Skeletal muscle tissue (tissue), 4 donors: ENCODE data around the gene ABCA3. TPM values are rescaled to one million over a fixed set of nuclear protein-coding genes. Genes with fewer than 3 reads are reported as not detected.

Source experiments
- H3K27ac ChIP-seq: one replicate; pipeline ENCODE4 v1.7.0; 2013; ENCODE audit warnings: mild to moderate bottlenecking, low read depth, low read length, inconsistent platforms
- H3K27me3 ChIP-seq, 3 donors: one replicate each; pipeline ENCODE4 v1.7.0; 2013; ENCODE audit warnings: low read length in 3 of 3; ENCODE audit not compliant: control insufficient read depth in 3 of 3, insufficient read depth in 3 of 3
- H3K36me3 ChIP-seq, 3 donors: one replicate each; pipeline ENCODE4 v1.7.0; 2013; ENCODE audit warnings: low read length in 3 of 3; ENCODE audit not compliant: control insufficient read depth in 3 of 3, insufficient read depth in 3 of 3
- H3K4me1 ChIP-seq, 3 donors: one replicate each; pipeline ENCODE4 v1.7.0; 2013; ENCODE audit warnings: low read length in 3 of 3, mild to moderate bottlenecking in 3 of 3; ENCODE audit not compliant: control insufficient read depth in 3 of 3, insufficient read depth in 3 of 3
- H3K4me3 ChIP-seq, 3 donors: one replicate each; pipeline ENCODE4 v1.7.0; 2013; ENCODE audit warnings: low read length in 3 of 3
- H3K9ac ChIP-seq, 3 donors: one replicate each; pipeline ENCODE4 v1.7.0; 2013; ENCODE audit warnings: low read length in 3 of 3, mild to moderate bottlenecking in 3 of 3, moderate library complexity in 2 of 3, low read depth in 1 of 3
- H3K9me3 ChIP-seq, 3 donors: one replicate each; pipeline ENCODE4 v1.7.0; 2013; ENCODE audit warnings: low read length in 3 of 3; ENCODE audit not compliant: control insufficient read depth in 3 of 3
- total RNA-seq: library from RNA; depleted of rRNA; stranded (reverse); fragments of >200 nt; gene quantifications from one replicate; pipeline ENCODE4 v1.2.3, GENCODE V29; 2014
- donor health status: Osteomylitis.

ABCA3 gene
- total RNA-seq, 1 donor from 2014 or later: 8.4 TPM

DNA sequence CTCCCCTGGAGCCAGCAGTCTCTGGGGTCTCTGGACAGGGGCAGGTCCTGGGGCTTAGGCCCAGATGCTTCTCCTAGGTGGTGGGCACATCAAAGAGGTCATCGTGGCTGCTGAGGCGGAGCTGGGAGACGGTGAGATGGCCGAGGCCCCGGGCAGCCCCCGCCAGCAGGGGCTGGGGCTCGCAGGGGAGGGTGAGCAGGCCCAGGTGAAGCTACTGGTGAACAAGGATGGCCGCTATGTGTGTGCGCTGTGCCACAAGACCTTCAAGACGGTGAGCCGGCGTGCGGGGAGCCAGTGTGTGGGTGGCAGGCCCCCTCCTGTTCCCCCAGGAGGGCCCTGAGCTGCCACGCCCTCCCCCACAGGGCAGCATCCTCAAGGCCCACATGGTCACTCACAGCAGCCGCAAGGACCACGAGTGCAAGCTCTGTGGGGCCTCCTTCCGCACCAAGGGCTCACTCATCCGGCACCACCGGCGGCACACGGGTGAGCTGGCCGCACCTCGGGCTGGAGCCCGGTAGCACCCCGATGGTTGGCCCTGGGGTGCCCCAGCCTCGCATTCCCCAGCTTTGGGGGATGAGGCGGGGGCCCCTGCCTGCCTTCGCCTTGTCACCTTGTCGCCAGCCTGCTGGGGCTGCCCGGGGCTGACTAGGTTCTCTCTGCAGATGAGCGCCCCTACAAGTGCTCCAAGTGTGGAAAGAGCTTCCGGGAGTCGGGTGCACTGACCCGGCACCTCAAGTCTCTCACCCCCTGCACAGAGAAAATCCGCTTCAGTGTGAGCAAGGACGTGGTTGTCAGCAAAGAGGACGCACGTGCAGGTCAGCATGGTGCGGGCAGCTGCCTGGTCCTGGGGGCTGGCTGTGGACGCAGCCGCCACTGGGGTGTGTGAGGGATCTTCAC lies 108.2 kb downstream of the ABCA3 start:
- Histone ChIP-seq H3K9ac (no peak overlapping the region), H3K27me3 (peaks cover 10 to 21% (median 17%) of the 10 kb centered on the region in 3 donors), H3K36me3 (peaks cover 63 to 71% (median 68%) of the 10 kb centered on the region in 3 donors), H3K9me3 (no peaks in the 10 kb centered on the region), H3K4me1 (peaks cover 12 to 15% (median 12%) of the 10 kb centered on the region in 3 donors), H3K4me3 (no peak overlapping the region), H3K27ac (no peak overlapping the region)

DNA sequence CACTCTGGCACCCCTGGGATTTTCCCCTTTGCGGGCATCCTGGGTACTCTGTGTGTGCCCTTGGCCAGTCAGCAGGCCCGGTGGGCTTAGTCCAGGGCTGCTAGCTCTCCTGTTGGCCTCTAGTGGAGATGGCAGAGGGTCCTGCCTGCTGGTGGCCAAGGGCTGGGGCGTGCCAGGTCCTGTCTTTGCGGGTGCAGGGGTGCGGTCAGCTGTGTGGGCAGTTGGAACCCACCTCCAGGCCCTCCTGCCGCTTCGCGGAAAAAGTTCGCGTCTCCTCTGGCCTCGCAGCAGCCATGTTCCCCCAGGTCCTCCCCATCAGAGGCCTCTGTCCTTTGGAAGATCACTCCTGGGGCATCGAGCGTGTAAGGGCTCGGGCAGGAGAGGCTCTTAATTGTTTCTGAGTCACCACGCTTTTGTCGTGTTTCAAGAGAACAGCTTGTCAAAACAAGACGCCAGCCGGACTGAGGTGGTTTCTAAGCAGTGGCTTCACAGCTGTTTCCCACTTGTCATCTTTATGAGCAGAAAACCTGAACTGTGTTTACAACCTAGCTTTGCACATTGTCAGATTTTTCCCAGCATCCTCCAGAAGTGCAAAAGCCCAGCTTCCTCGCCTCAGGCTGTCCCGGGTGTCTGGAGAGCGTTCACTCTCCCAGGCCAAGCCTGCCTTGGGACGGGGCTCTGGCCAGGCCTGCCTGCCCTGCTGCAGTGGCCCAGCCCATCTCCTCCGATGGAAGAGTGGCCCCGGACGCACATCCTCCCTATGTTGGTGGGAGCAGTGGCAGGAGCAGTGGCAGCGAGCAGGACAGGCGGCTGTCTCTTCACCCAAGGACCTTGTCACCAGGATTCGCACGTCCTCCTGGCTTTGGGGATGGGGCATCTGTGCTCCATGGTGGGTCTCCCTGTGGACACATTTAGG lies 109.3 kb downstream of the ABCA3 start:
- Histone ChIP-seq H3K36me3 (peaks cover 63 to 74% (median 72%) of the 10 kb centered on the region in 3 donors), H3K9ac (no peak overlapping the region), H3K4me1 (peaks cover 6 to 9% (median 6%) of the 10 kb centered on the region in 3 donors), H3K9me3 (no peaks in the 10 kb centered on the region), H3K27ac (no peak overlapping the region), H3K27me3 (peaks cover 5 to 12% (median 8%) of the 10 kb centered on the region in 3 donors), H3K4me3 (no peak overlapping the region)

DNA sequence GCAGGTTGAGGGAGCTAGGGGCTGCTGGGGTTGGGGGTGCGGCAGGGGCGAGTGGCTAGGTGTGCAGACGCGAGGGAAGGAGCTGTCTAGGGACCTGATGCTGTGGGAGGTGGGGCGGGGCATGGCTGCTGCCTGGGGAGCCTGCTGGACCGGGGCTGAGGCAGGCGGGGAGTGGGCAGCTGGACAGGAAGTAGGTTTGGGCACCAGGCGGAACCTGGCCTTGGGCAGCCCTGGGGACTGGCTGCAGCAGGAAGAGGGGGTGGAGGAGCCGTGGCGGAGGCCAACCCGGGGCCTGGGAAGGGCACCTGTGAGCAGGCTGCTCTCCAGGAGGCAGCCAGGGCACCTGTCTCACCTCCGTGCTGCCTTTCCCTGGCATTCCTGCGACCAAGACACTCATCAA lies 110.2 kb downstream of the ABCA3 start:
- no peaks in the 10 kb centered on the region for H3K9me3 ChIP-seq
- peaks cover 0 to 8% (median 8%) of the 10 kb centered on the region in 3 donors for H3K4me1 ChIP-seq
- H3K4me3 ChIP-seq: no peak overlapping the region
- H3K9ac ChIP-seq: no peak overlapping the region
- peaks cover 0 to 3% (median 2%) of the 10 kb centered on the region in 3 donors for H3K27me3 ChIP-seq
- peaks cover 63 to 71% (median 70%) of the 10 kb centered on the region in 3 donors for H3K36me3 ChIP-seq
- no peak overlapping the region for H3K27ac ChIP-seq

DNA sequence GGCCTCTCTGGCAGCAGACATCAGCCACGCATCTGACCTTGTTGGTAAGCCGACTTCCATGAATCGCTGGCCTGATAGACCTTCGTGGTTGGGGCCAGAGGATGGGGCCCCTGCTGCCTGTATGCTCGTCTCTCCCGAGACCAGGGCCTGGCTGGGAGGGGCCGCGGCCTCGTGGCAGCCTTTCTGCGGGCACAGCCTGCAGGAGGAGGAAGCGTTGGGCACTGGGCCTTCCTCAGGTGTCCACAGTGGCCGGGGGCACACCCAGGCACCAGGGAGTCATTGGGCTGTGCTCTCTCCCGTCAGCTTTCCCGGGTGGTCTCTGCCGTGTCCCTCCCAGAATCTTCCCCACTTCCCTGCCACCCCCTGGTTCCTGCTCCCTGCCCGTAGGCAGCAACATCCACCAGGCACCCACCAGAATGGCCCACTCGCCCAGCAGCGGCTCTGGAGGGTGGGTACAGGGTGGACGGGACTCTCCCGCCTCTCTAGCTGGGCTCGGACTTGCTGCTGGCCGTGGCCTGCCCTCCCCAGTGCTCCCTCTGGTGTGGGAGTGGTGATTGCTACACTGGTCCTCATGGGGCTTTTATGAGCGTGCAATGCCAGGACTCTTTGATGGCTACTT lies 110.8 kb downstream of the ABCA3 start:
- Histone ChIP-seq H3K27me3 (no peaks in the 10 kb centered on the region), H3K4me1 (peaks cover 4 to 13% (median 13%) of the 10 kb centered on the region in 3 donors), H3K4me3 (no peak overlapping the region), H3K36me3 (peaks cover 59 to 65% (median 64%) of the 10 kb centered on the region in 3 donors), H3K9ac (no peak overlapping the region), H3K27ac (no peak overlapping the region), H3K9me3 (no peaks in the 10 kb centered on the region)

DNA sequence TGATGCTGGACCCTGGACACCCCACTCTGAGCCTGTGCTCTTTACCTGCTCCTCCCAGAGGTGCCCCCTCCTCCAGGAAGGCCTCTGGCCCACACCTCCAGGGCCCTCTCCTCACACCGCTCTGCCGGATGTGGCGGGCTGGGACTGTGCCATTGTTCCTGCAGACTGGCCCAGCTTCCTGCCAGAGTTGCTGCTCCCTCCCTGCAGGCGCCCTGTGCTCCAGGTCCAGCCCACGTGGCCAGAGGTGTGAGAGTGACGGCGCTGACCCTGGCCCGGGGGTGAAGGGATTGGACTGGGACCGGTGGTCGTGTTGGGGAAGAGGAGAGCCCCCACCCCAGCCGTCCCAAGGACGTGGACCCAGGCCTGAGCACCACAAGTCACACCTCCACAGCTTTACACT lies 111.4 kb downstream of the ABCA3 start:
- H3K9me3 ChIP-seq: no peaks in the 10 kb centered on the region
- H3K9ac ChIP-seq: no peak overlapping the region
- no peak overlapping the region for H3K4me3 ChIP-seq
- H3K27me3 ChIP-seq: no peaks in the 10 kb centered on the region
- H3K36me3 ChIP-seq: peaks cover 54 to 59% (median 59%) of the 10 kb centered on the region in 3 donors
- peaks cover 10 to 19% (median 19%) of the 10 kb centered on the region in 3 donors for H3K4me1 ChIP-seq
- H3K27ac ChIP-seq: no peak overlapping the region

DNA sequence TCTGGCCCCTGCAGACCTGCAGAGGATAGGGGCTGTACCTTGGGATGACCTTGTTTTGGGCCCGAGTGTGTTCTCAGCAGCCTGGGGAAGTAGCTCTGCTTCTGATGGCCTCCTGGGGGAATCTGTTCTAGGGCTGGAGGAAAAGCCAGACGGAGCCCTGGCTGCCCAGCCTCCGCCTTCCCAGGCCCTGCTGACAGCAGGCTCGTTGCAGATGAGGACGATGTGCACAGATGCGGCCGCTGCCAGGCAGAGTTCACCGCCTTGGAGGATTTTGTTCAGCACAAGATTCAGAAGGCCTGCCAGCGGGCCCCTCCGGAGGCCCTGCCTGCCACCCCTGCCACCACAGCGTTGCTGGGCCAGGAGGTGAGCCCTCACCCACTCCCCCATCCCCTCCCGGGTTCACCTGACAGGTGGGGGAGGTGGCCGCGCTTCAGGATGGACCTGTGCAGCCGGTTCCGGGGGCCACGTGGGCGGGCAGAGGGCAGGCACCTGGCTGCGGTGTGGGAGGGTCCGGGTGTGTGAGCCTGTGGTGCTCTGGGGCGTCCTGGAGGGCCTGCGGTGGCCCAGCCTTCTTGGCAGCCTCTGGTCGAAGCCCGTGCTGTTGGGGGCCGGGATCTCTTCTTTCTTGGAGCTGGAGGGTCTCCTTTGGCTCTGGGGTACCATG lies 112.2 kb downstream of the ABCA3 start:
- Histone ChIP-seq H3K36me3 (peaks cover 46 to 51% (median 51%) of the 10 kb centered on the region in 3 donors), H3K9me3 (no peaks in the 10 kb centered on the region), H3K4me3 (no peak overlapping the region), H3K27ac (no peak overlapping the region), H3K27me3 (no peaks in the 10 kb centered on the region), H3K9ac (no peak overlapping the region), H3K4me1 (peaks cover 10 to 24% (median 21%) of the 10 kb centered on the region in 3 donors)

DNA sequence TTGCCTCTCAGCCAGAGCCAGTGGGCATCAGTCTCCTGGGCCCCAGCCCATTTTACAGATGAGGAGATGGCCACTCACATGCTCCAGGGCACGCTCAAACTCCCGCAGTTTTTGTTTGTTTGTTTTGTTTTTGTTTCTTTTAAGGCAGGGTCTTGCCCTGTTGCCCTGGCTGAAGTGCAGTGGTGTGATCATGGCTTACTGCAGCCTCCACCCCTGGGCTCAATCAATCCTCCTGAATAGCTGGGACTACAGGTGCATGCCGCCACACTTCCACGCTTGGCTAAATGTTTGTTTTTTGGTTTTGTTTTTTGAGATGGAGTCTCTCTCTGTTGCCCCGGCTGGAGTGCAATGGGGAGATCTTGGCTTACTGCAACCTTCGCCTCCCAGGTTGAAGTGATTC lies 113.6 kb downstream of the ABCA3 start:
- Histone ChIP-seq H3K27ac (no peak overlapping the region), H3K36me3 (peaks cover 33 to 38% (median 37%) of the 10 kb centered on the region in 3 donors)

DNA sequence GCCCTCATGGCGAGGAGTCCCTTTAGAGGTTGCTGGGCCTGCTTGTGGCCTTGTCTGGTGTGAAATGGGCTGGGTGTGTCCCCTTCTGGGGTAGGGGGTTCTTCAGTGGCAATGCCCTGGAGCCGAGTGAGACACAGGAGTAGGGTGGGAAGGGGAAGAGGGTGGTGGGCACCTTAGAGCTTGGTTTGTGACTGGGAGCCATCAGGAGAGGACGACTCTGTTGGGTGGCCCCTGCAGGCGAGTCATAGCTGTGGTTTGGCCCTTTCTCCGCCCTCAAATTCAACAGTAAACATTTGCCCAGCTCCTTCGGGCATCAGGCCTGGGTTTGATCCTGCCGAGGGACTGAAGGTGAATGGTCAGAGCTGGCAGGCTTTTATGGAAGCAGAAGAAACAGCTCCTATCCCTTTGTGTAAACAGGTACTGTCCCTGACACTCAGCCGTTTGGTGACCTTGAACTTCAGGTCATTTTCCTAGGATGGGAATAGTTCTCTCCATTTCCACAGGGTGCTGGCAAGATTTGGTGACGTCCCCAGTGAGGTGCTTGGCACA lies 114.2 kb downstream of the ABCA3 start:
- Histone ChIP-seq H3K9me3 (no peaks in the 10 kb centered on the region), H3K4me1 (peaks cover 13 to 24% (median 24%) of the 10 kb centered on the region in 3 donors), H3K27ac (no peak overlapping the region), H3K27me3 (no peaks in the 10 kb centered on the region), H3K9ac (peak overlapping the region in 2 of 3 donors; percentile 33 to 54), H3K4me3 (no peak overlapping the region), H3K36me3 (peaks cover 27 to 33% (median 31%) of the 10 kb centered on the region in 3 donors)

More for the DNA sequence above, 113.6 kb downstream of the ABCA3 start:
- Histone ChIP-seq H3K4me3 (no peak overlapping the region), H3K27me3 (no peaks in the 10 kb centered on the region), H3K4me1 (peaks cover 13 to 24% (median 24%) of the 10 kb centered on the region in 3 donors), H3K9ac (peak overlapping the region in 1 of 3 donors; percentile 33), H3K9me3 (no peaks in the 10 kb centered on the region)
